Mammary epithelial cell (primary cell): Measurements from ENCODE around the gene ACTN1.

Source experiments
- EZH2 ChIP-seq: IDR thresholded peaks from 2 replicates; pipeline ENCODE4 v1.6.1; 2012; ENCODE audit warnings: low read length, inconsistent platforms, borderline replicate concordance
- TF ChIP-seq, protein P1 (sequence below), 2 donors: IDR thresholded peaks in 1 of 2; conservative IDR thresholded peaks in 1 of 2; 2 replicates each; pipeline ENCODE4 v1.5.1; 2011 to 2012; ENCODE audit warnings: inconsistent platforms in 2 of 2, low read length in 2 of 2, mild to moderate bottlenecking in 2 of 2, control low read depth in 1 of 2, low read depth in 1 of 2; ENCODE audit not compliant: insufficient read depth in 1 of 2; ENCODE audit errors: extremely low read depth in 1 of 2

DNA sequence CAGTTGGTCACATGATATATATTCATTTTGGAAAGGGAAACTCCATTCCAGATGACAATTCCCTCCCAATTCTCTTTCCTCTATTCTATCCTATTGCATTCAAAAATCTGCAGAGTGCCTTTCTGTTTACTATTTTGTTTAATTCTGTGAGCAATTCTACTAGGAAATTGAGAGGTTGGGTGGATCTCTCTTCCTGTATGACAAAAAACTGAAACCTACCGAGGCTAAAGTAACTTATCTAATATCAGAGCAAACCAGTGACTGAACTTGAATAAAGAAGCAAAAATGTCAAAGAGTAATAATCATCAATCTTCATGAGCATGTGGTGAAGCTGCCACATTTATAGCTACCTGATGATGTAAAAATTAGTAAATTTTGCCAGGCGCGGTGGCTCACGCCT, 16.6 kb upstream of the ACTN1 start:
- TF ChIP-seq, protein P1, sequence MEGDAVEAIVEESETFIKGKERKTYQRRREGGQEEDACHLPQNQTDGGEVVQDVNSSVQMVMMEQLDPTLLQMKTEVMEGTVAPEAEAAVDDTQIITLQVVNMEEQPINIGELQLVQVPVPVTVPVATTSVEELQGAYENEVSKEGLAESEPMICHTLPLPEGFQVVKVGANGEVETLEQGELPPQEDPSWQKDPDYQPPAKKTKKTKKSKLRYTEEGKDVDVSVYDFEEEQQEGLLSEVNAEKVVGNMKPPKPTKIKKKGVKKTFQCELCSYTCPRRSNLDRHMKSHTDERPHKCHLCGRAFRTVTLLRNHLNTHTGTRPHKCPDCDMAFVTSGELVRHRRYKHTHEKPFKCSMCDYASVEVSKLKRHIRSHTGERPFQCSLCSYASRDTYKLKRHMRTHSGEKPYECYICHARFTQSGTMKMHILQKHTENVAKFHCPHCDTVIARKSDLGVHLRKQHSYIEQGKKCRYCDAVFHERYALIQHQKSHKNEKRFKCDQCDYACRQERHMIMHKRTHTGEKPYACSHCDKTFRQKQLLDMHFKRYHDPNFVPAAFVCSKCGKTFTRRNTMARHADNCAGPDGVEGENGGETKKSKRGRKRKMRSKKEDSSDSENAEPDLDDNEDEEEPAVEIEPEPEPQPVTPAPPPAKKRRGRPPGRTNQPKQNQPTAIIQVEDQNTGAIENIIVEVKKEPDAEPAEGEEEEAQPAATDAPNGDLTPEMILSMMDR (conservative IDR thresholded peaks at IDR 0.05 in 1 of 2, IDR thresholded peaks at IDR 0.05 in 1 of 2; ENCODE audit: extremely low read depth in 1 of 2, insufficient read depth in 1 of 2, low read depth in 1 of 2, low read length in 2 of 2) = no peak
- TF ChIP-seq EZH2 = no peak
